Midbrain (tissue), 1 donor: ENCODE data around the gene SHC4.
"Not testable (repeated sequence)": the region's sequence is repeated elsewhere in the genome, so short reads cannot be mapped to it uniquely, and the experiment has no call there.

Experiments
- DNase-seq: peaks from one replicate; lab custom pipeline; 2025; lab: John Stamatoyannopoulos, UW

The SHC4 gene

GRCh38 chr15:48880070-48880634 lies 83.6 kb downstream of the SHC4 start:
- no peak for DNase-seq

GRCh38 chr15:48877630-48878595 lies 85.8 kb downstream of the SHC4 start, which contains the start of gene EID1:
Gene EID1, plus strand, starts transcription at chr15:48878134. Its CDS starts 43 bp downstream, at chr15:48878177.
- DNase-seq = peak; percentile 95

GRCh38 chr15:48876057-48876456 lies 87.7 kb downstream of the SHC4 start:
- no peak for DNase-seq

GRCh38 chr15:48875241-48875960 lies 88.3 kb downstream of the SHC4 start:
- DNase-seq = peak; percentile 10

GRCh38 chr15:48872632-48873031 lies 91.1 kb downstream of the SHC4 start:
- no peak for DNase-seq

- DNase-seq = no peak
Observed at GRCh38 chr15:48871542-48871941, 92.2 kb downstream of the SHC4 start.

GRCh38 chr15:48869966-48870365 lies 93.8 kb downstream of the SHC4 start:
- no peak for DNase-seq

GRCh38 chr15:48868536-48868935 lies 95.2 kb downstream of the SHC4 start:
- DNase-seq = no peak

- no peak for DNase-seq
Observed at GRCh38 chr15:48868023-48868422, 95.7 kb downstream of the SHC4 start.

- DNase-seq = no peak
Observed at GRCh38 chr15:48866141-48866563, 97.6 kb downstream of the SHC4 start.

- no peak for DNase-seq
Observed at GRCh38 chr15:48865370-48866079, 98.2 kb downstream of the SHC4 start.

- no peak for DNase-seq
Observed at GRCh38 chr15:48862705-48863104, 101.0 kb downstream of the SHC4 start.

- peak; percentile 79 for DNase-seq
Observed at GRCh38 chr15:48861813-48862431, 101.8 kb downstream of the SHC4 start.

- DNase-seq = no peak
Observed at GRCh38 chr15:48859426-48859825, 104.3 kb downstream of the SHC4 start.

- DNase-seq = no peak
Observed at GRCh38 chr15:48858401-48858800, 105.3 kb downstream of the SHC4 start.

- no peak for DNase-seq
Observed at GRCh38 chr15:48856942-48857341, 106.8 kb downstream of the SHC4 start.

GRCh38 chr15:48855501-48856440 lies 107.9 kb downstream of the SHC4 start:
- peak; percentile 15 for DNase-seq

GRCh38 chr15:48854434-48854833 lies 109.3 kb downstream of the SHC4 start:
- DNase-seq = not testable (repeated sequence)

- DNase-seq = no peak
Observed at GRCh38 chr15:48851956-48852355, 111.8 kb downstream of the SHC4 start.

- no peak for DNase-seq
Observed at GRCh38 chr15:48850648-48851047, 113.1 kb downstream of the SHC4 start.
